ENCODE measurements around the gene DOCK4. TPM values are rescaled to one million over a fixed set of nuclear protein-coding genes. Genes with fewer than 3 reads are reported as not detected.
"Not testable (repeated sequence)": the region's sequence is repeated elsewhere in the genome, so short reads cannot be mapped to it uniquely, and the experiment has no call there.

DOCK4 gene
- total and polyA plus RNA-seq, 2 donors from 2014 or later, result 3.2 to 38.9 TPM

DNA sequence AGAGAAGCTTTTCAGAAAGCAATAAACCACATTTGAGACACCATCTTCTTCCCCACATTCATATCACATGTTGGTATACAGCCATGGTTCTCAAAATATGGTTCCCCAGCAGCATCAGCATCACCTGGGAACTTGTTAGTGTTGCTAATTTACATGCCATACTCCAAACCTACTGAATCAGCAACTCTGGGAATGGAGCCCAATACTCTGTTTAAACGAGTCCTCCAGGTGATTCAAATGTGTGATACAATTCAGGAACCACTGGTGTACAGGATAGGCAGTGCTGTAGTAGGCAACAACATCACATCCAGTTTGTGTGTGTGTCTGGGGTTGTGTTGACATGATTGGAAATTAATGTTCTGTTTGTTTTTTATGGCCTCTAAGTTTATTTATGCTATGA, 48.0 kb upstream of the DOCK4 start:
- Histone ChIP-seq H3K4me3 (ENCODE audit: low read length in 3 of 3) (no peak overlapping the region), H3K9ac (ENCODE audit: low read length in 3 of 3) (no peak overlapping the region), H3K9me3 (ENCODE audit: control insufficient read depth in 2 of 3, insufficient read depth in 1 of 3, low read length in 3 of 3) (no peaks in the 10 kb centered on the region), H3K27ac (ENCODE audit: low read depth in 2 of 2, low read length in 2 of 2) (no peak overlapping the region), H3K36me3 (ENCODE audit: control insufficient read depth in 2 of 3, insufficient read depth in 3 of 3, low read length in 3 of 3) (no peaks in the 10 kb centered on the region), H3K4me1 (ENCODE audit: control insufficient read depth in 2 of 3, insufficient read depth in 2 of 3, low read depth in 1 of 3, low read length in 3 of 3) (peaks cover 0 to 4% (median 0%) of the 10 kb centered on the region in 3 donors), H3K27me3 (ENCODE audit: control insufficient read depth, insufficient read depth, low read length) (no peaks in the 10 kb centered on the region)
- intact Hi-C loops (cut with DNase I), result no loop called here
- no peak for DNase-seq
- FAIRE-seq, result no peak
- no peak for TF ChIP-seq CTCF (IDR thresholded peaks at IDR 0.05; ENCODE audit: borderline replicate concordance, extremely low read depth, insufficient read depth)

DNA sequence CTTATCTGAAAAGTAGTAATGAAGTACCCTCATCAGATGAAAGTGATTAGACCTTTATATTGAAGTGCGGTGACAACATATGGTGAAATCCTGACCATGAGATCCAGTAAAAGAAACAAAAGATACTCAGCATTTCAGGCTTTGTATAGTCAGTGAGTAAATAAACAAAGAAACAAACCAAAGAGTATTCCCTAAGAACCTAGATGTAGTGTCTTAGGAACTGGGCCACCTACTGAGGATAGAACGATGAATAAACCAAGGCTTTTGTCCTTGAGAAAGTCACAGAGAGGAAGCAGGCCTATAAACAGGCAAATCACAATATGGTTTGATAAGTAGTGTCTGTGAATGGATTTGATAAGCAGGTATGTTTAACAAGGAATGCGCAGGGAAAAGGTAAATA, 46.5 kb upstream of the DOCK4 start:
- H3K9me3 ChIP-seq (ENCODE audit: control insufficient read depth in 2 of 3, insufficient read depth in 1 of 3, low read length in 3 of 3), result no peaks in the 10 kb centered on the region
- no peak for FAIRE-seq
- intact Hi-C loops (cut with DNase I), result no loop called here
- H3K36me3 ChIP-seq (ENCODE audit: control insufficient read depth in 2 of 3, insufficient read depth in 3 of 3, low read length in 3 of 3), result no peaks in the 10 kb centered on the region
- H3K27ac ChIP-seq (ENCODE audit: low read depth in 2 of 2, low read length in 2 of 2), result no peak overlapping the region
- H3K4me3 ChIP-seq (ENCODE audit: low read length in 3 of 3), result no peak overlapping the region
- TF ChIP-seq CTCF (IDR thresholded peaks at IDR 0.05; ENCODE audit: borderline replicate concordance, extremely low read depth, insufficient read depth), result no peak
- H3K9ac ChIP-seq (ENCODE audit: low read length in 3 of 3), result no peak overlapping the region
- no peak for DNase-seq
- H3K4me1 ChIP-seq (ENCODE audit: control insufficient read depth in 2 of 3, insufficient read depth in 2 of 3, low read depth in 1 of 3, low read length in 3 of 3), result peaks cover 0 to 4% (median 0%) of the 10 kb centered on the region in 3 donors
- H3K27me3 ChIP-seq (ENCODE audit: control insufficient read depth, insufficient read depth, low read length), result no peaks in the 10 kb centered on the region

- Histone ChIP-seq H3K4me3 (ENCODE audit: low read length in 3 of 3) (no peak overlapping the region), H3K36me3 (ENCODE audit: control insufficient read depth in 2 of 3, insufficient read depth in 3 of 3, low read length in 3 of 3) (no peaks in the 10 kb centered on the region), H3K27ac (ENCODE audit: low read depth in 2 of 2, low read length in 2 of 2) (no peak overlapping the region), H3K27me3 (ENCODE audit: control insufficient read depth, insufficient read depth, low read length) (no peaks in the 10 kb centered on the region), H3K9ac (ENCODE audit: low read length in 3 of 3) (no peak overlapping the region), H3K9me3 (ENCODE audit: control insufficient read depth in 2 of 3, insufficient read depth in 1 of 3, low read length in 3 of 3) (no peaks in the 10 kb centered on the region), H3K4me1 (ENCODE audit: control insufficient read depth in 2 of 3, insufficient read depth in 2 of 3, low read depth in 1 of 3, low read length in 3 of 3) (peaks cover 0 to 4% (median 0%) of the 10 kb centered on the region in 3 donors)
- FAIRE-seq, result no peak
- DNase-seq, result no peak
- no peak for TF ChIP-seq CTCF (IDR thresholded peaks at IDR 0.05; ENCODE audit: borderline replicate concordance, extremely low read depth, insufficient read depth)
- intact Hi-C loops (cut with DNase I), result no loop called here
Measured at GRCh38 chr7:112252141-112252540, 45.9 kb upstream of the DOCK4 start.

- DNase-seq; H3K36me3 ChIP-seq (ENCODE audit: control insufficient read depth in 2 of 3, insufficient read depth in 3 of 3, low read length in 3 of 3); H3K27me3 ChIP-seq (ENCODE audit: control insufficient read depth, insufficient read depth, low read length); intact Hi-C loops (cut with DNase I); H3K27ac ChIP-seq (ENCODE audit: low read depth in 2 of 2, low read length in 2 of 2); H3K9ac ChIP-seq (ENCODE audit: low read length in 3 of 3); FAIRE-seq; H3K4me3 ChIP-seq (ENCODE audit: low read length in 3 of 3); H3K9me3 ChIP-seq (ENCODE audit: control insufficient read depth in 2 of 3, insufficient read depth in 1 of 3, low read length in 3 of 3); H3K4me1 ChIP-seq (ENCODE audit: control insufficient read depth in 2 of 3, insufficient read depth in 2 of 3, low read depth in 1 of 3, low read length in 3 of 3): not testable (repeated sequence)
Measured at GRCh38 chr7:112249967-112250366, 43.8 kb upstream of the DOCK4 start.

All from kidney (tissue), 14 donors.